ENCODE measurements around the gene SEMA4D.

SEMA4D gene

DNA sequence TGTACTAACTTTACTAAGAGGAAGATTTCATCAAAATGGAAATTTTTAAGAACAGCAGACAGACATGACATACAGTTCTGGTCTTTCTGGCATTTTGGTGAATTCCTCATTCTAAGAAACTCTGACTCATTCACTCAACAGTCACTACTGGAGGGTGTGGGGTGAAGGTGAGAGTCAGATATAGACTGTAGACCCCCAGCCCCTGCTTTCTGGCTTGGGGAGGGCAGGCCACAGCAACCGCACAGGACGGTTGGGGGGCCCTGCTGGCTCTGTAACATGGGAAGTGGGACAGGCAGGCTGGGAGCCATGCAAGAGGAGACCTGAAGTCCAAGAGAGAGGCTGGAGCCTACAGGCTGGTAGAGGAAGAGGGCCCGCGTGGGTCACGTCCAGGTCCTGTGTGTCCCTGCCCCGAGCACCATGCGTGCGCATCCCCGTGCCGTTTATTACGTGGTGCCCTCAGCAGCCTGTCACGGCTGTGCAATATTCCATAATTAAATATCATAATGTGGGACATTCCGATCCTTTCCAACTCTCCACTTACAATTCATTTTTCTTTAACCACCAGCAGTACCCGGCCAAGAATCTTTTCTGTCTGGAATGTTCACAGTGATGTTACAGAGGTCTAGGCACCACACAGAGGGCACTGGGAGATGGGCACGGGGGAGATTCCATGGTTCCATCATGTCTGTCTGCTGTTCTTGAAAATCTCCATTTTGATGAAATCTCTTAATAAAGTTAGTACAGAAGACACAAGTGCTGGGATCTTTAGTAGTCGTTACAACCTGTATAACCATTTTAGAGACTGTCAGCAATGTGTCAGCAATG, 75.5 kb downstream of the SEMA4D start:
- no peak overlapping the region for H3K4me3 ChIP-seq (ENCODE audit: low read depth, low read length)
- TF ChIP-seq, protein P1, sequence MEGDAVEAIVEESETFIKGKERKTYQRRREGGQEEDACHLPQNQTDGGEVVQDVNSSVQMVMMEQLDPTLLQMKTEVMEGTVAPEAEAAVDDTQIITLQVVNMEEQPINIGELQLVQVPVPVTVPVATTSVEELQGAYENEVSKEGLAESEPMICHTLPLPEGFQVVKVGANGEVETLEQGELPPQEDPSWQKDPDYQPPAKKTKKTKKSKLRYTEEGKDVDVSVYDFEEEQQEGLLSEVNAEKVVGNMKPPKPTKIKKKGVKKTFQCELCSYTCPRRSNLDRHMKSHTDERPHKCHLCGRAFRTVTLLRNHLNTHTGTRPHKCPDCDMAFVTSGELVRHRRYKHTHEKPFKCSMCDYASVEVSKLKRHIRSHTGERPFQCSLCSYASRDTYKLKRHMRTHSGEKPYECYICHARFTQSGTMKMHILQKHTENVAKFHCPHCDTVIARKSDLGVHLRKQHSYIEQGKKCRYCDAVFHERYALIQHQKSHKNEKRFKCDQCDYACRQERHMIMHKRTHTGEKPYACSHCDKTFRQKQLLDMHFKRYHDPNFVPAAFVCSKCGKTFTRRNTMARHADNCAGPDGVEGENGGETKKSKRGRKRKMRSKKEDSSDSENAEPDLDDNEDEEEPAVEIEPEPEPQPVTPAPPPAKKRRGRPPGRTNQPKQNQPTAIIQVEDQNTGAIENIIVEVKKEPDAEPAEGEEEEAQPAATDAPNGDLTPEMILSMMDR (IDR thresholded peaks at IDR 0.05; ENCODE audit: low read depth, low read length), result no peak

DNA sequence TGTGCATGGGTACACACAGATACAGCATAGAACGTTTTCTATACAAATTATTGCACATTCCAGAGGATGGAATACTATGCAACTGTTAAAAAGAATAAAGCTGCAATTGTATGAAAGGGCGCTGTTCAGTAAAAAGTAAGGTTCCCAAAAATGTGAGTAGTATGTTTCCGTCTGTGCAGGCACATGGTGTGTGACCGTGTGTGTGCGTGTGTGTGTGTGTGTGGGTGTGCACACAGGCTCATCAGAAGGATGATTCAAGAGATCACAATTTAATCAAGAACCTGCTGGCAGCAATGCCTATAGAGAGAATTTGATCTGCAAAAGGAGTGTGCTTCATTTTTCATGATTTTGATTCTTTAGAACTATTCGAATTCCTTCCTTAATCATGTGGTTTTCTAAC, 76.3 kb downstream of the SEMA4D start:
- no peak overlapping the region for H3K4me3 ChIP-seq (ENCODE audit: low read depth, low read length)
- TF ChIP-seq, protein P1 (IDR thresholded peaks at IDR 0.05; ENCODE audit: low read depth, low read length), result no peak

DNA sequence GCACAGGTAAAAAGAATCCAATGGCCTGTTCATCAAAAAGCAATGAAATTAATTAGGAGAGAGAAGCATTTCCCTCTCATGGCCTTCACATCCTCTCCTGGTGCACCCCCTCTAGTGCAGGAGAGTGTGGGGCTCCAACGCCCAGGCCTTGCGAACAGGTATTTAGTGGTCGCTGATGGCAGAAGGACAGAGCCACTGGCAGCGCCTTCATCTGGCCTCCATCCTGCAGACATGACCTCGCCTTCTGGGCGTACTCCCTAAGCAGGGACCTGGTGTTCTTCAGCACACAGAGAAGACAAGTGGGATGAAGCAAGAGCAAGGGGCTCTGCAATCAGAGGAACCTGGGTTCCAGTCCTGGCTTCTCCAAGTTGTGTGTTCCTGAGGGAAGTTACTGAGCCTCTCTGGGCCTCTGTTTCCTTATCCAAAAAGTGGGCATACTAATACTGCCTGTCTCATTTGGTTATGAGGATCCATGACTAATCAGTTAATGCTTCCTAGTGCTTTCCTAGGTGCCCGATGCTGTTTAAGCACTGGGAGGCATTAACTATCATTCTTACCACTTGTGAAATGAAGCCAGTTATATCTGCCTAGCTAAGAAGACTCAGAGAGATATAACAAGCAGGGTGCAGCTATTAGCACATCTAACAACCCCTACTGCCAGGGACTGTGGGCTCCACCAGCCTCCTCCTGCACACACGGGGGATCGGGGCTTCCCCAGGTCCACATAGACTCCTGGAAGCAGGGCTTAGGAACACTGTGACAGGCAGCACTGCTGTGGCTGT, 77.3 kb downstream of the SEMA4D start:
- TF ChIP-seq, protein P1 (IDR thresholded peaks at IDR 0.05; ENCODE audit: low read depth, low read length), result no peak
- H3K4me3 ChIP-seq (ENCODE audit: low read depth, low read length), result no peak overlapping the region

DNA sequence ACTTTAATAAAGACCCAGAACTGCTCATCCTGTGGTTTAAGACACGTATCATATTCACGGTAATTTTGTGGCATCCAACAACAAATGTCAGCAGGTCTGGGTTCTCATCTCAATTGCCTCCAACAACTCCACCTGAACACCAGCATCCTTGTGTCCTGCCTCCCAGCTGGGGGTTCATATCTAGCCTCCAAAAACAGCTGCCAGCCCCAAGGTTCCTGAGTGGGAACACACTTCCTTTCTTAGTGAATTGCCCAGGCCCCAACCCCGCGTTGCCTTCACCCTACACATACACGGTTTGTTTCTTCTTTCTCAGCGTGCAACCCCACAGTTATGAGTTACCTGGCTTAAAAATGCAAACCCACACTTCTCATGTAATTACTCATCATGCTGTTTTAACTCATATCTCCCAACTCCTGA, 77.9 kb downstream of the SEMA4D start:
- TF ChIP-seq, protein P1 (IDR thresholded peaks at IDR 0.05; ENCODE audit: low read depth, low read length), result no peak
- no peak overlapping the region for H3K4me3 ChIP-seq (ENCODE audit: low read depth, low read length)

DNA sequence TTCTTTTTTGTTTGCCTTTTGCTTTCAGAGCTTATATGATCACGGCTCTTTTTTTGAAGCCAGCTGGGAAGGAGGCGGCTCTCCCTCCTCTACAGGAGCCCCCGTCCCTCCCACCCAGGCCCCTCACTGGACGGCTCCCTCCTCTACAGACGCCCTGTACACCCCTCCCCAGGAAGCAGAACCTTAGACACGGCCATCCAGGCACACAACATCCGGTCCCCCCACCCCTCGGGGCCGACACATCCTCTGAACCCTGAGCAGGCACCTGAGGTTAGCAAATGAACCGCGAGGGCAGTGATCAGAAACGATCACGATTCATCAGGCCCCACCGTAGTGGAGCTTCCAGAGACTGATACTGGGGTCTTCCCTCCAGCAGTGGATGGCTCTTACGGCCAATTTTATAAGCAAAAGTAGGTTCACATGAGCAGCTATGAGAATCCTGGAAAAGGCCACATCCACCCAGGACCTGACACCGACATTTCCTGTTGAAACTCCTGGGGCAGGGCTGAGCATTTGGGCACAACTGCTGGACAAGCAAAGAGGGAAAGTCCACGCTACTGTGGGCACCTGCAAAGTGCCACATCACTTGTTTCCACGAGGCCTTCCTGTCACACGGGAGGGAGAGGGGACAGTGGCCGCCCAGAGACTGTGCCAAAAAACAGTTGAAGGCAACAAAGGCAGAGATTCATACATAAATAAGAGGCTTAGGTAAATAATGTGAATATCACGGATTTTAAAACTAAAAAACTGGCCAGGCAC, 78.9 kb downstream of the SEMA4D start:
- H3K4me3 ChIP-seq (ENCODE audit: low read depth, low read length), result no peak overlapping the region
- TF ChIP-seq, protein P1 (IDR thresholded peaks at IDR 0.05; ENCODE audit: low read depth, low read length), result no peak

DNA sequence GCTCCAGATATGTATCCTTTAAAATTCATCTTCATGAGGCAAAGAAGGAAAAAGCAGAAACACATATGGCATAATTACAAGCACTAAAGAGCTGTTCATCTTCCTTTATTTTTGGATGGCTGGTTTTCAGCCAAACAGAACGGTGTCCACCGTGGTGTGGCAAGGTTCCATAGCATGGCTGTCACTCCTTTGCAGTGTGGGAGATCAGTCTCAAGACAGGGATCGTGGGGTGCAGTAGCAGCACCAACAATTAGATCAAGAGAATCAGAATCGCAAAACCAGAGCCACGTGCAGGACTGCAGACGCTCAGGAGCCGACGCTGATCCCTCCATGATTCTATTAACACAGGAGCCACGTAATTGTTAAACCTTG, 79.5 kb downstream of the SEMA4D start:
- H3K4me3 ChIP-seq (ENCODE audit: low read depth, low read length), result no peak overlapping the region
- TF ChIP-seq, protein P1 (IDR thresholded peaks at IDR 0.05; ENCODE audit: low read depth, low read length), result no peak

All from WI38 (cell line).